NOMO-1 treated with dmso at 0.1 percent for 144 hours (cell line): Measurements from ENCODE around the gene LIMS1.
"Not testable (repeated sequence)": the region's sequence is repeated elsewhere in the genome, so short reads cannot be mapped to it uniquely, and the experiment has no call there.

ENCODE experiments used
- DNase-seq: peaks from one replicate; lab custom pipeline; 2025; ENCODE audit not compliant: unreplicated experiment; lab: John Stamatoyannopoulos, UW

Gene LIMS1

DNA sequence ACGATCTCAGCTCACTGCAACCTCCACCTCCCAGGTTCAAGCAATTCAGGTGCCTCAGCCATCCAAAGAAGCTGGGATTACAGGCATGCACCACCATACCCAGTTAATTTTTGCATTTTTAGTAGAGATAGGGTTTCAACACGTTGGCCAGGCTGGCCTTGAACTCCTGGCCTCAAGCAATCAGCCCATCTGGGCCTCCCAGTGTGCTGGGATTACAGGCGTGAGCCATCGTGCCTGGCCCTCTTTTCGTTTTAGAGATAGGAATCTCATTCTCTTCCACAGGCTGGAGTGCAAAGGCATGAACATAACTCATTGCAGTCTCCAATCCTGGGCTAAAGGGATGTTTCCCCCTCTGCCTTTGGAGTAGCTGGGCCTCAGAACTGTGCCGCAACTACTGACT, 182.7 kb downstream of the LIMS1 start:
- DNase-seq, result not testable (repeated sequence)

DNA sequence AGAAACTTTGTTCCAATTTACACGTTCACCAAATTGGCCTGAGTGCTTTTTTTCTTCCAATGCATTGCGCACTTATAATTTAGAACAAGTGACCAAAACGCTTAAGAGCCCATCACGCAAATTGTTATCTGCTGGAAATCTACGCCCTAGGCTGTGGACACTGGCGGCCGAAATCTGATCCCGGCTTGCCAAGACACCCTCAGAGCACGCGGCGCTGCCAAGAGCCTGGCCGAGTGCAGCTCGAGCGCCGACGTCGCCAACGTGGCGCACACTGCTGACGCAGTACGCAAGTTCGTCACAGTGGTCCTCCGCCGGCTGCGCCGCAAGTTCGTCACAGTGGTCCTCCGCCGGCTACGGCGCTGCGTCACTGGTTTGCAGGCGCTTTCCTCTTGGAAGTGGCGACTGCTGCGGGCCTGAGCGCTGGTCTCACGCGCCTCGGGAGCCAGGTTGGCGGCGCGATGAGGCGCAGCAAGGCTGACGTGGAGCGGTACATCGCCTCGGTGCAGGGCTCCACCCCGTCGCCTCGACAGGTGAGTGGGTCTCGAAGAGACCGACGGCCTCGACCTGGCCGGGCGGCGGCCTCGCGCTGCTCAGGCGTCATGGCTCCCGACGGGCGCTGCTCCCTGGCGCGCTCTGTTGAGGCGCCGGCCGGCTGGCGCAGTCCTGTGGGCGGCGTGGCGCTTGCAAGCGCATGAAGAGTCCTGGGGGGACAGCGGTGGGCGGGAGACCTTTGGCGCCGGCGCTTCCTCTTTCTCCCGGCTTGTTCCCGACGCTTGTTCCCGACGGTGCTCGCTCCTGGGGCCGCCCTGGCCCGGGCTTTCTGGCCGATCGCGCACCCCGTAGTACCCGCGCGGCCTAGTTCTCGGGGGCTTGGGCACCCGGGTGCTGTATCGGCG, 185.1 kb downstream of the LIMS1 start, which contains the start of gene RANBP2:
Gene RANBP2, plus strand, starts transcription at position 334 of the 896 bp plus-strand sequence. Its CDS starts 125 bp downstream, at position 459.
- DNase-seq, result peak; percentile 92

DNA sequence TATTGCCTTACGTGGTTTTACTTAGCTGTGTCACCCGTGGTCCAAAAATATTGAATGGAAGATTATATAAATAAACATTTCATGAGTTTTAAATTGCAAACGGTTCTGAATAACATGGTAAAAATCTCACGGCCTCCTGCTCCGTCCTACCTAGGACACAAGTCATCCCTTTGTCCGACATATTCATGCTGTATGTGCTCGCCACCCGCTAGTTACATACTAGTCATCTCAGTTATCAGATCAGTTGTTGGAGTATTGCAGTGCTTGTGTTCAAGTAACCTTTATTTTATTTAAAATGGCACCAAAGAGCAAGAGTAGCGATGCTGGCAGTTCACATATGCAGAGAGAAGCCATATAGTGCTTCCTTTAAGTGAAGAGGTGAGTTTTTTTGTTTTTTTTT, 191.8 kb downstream of the LIMS1 start:
- not testable (repeated sequence) for DNase-seq

DNA sequence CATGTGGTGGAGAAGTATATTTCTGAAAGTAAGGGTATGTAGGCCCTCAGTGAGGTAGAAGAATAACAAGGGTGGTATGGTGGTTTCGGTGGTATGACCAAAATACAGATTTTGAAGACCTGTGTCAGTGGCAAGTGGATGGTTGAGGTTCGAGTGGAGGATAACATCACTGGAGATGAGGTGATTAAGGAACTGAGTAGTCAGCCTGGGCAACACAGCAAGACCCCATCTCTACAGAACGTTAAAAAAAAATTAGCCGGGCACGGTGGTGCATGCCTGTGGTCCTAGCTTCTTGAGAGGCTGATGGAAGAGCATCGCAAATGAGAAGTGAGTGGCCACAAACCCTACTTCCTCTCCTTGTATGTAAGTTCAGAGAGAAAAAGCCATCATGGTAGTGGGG, 200.4 kb downstream of the LIMS1 start:
- not testable (repeated sequence) for DNase-seq
